B cell (primary cell): ENCODE data around the gene CCDC6. TPM values are rescaled to one million over a fixed set of nuclear protein-coding genes. Genes with fewer than 3 reads are reported as not detected.

Experiments used
- ATAC-seq: fragments of 200-7000 bp; cut with Tn5 transposase; one replicate; pipeline ENCODE4 v1.10.0; 2021; ENCODE audit warnings: low read depth, mild to moderate bottlenecking, moderate number of reproducible peaks, moderate library complexity
- CTCF ChIA-PET: fragments of 350-600 bp; sonication (Branson Sonifier 250); formaldehyde crosslinking; loops from one replicate; lab custom pipeline; 2021; ENCODE audit warnings: antibody characterized with exemption, inconsistent platforms; lab: Charles Lee
- POLR2A ChIA-PET: fragments of 350-600 bp; sonication (Branson Sonifier 250); formaldehyde crosslinking; loops from one replicate; lab custom pipeline; 2021; ENCODE audit warnings: antibody characterized with exemption; lab: Charles Lee
- DNase-seq: peaks from one replicate; pipeline ENCODE4 v3.0.0; 2013
- H2AFZ ChIP-seq: 2 replicates; pipeline ENCODE4 v1.6.1; 2012; ENCODE audit warnings: mild to moderate bottlenecking, low read depth, low read length; ENCODE audit not compliant: insufficient read depth, poor library complexity, severe bottlenecking
- H3K27ac ChIP-seq, 2 donors: 1 replicate in 1 of 2; 2 replicates in 1 of 2; pipeline ENCODE4 v1.5.1; 2012 to 2013; ENCODE audit warnings: low read length in 2 of 2, mild to moderate bottlenecking in 2 of 2, moderate library complexity in 1 of 2
- H3K27me3 ChIP-seq, 4 experiments: fragments of 200-600 bp in 1 of 4; sonication (generic) in 1 of 4; replicated peaks in 1 of 4; 1 replicate in 2 of 4; 2 replicates in 2 of 4; pipeline versions ENCODE4 v1.6.1 to v1.7.0; 2013 to 2016; ENCODE audit warnings: low read length in 3 of 4, mild to moderate bottlenecking in 2 of 4, mixed read lengths in 1 of 4, moderate library complexity in 1 of 4; ENCODE audit not compliant: insufficient read depth in 4 of 4, control insufficient read depth in 3 of 4; ENCODE audit errors: control extremely low read depth in 1 of 4
- H3K36me3 ChIP-seq, 2 experiments: replicated peaks in 1 of 2; 1 replicate in 1 of 2; 2 replicates in 1 of 2; pipeline versions ENCODE4 v1.6.1 to v1.7.1; 2013; ENCODE audit warnings: low read length in 1 of 2; ENCODE audit not compliant: insufficient read depth in 2 of 2, control insufficient read depth in 1 of 2; ENCODE audit errors: control extremely low read depth in 1 of 2, extremely low read depth in 1 of 2
- H3K4me1 ChIP-seq, 2 donors: fragments of 200-600 bp in 1 of 2; sonication (generic) in 1 of 2; 1 replicate in 1 of 2; 2 replicates in 1 of 2; pipeline versions ENCODE4 v1.5.1 to v1.6.1; 2013 to 2017; ENCODE audit warnings: low read length in 2 of 2; ENCODE audit not compliant: control insufficient read depth in 2 of 2, insufficient read depth in 2 of 2
- H3K4me2 ChIP-seq: replicated peaks from 2 replicates; pipeline ENCODE3; 2012; ENCODE audit warnings: mild to moderate bottlenecking, low read depth, low read length; ENCODE audit not compliant: poor library complexity, severe bottlenecking
- H3K4me3 ChIP-seq, 5 experiments: fragments of 200-600 bp in 1 of 5; sonication (generic) in 1 of 5; 1 replicate in 3 of 5; 2 replicates in 2 of 5; pipeline versions ENCODE4 v1.5.1 to v1.7.0; 2011 to 2016; ENCODE audit warnings: low read length in 4 of 5, mild to moderate bottlenecking in 4 of 5, low read depth in 2 of 5, control low read depth in 1 of 5, moderate library complexity in 1 of 5; ENCODE audit not compliant: insufficient read depth in 1 of 5; ENCODE audit errors: control extremely low read depth in 1 of 5, extremely low read depth in 1 of 5
- H3K79me2 ChIP-seq: fragments of 200-600 bp; sonication (generic); one replicate; pipeline ENCODE4 v1.6.0; 2016; ENCODE audit warnings: low read length; ENCODE audit not compliant: control insufficient read depth, insufficient read depth
- H3K9ac ChIP-seq: fragments of 200-600 bp; sonication (generic); 2 replicates; pipeline ENCODE4 v1.6.1; 2017; ENCODE audit warnings: mild to moderate bottlenecking, low read length, moderate library complexity
- H3K9me3 ChIP-seq, 3 donors: one replicate each; pipeline versions ENCODE4 v1.6.1 to v1.7.1; 2013; ENCODE audit warnings: low read length in 2 of 3; ENCODE audit not compliant: control insufficient read depth in 2 of 3, insufficient read depth in 1 of 3; ENCODE audit errors: control extremely low read depth in 1 of 3
- H4K20me1 ChIP-seq: 2 replicates; pipeline ENCODE4 v1.6.0; 2012; ENCODE audit warnings: mild to moderate bottlenecking, low read length; ENCODE audit not compliant: insufficient read depth, control insufficient read depth, poor library complexity, severe bottlenecking
- H3K27ac Mint-ChIP-seq: one replicate; pipeline ENCODE4 v1.8.0; 2021; ENCODE audit warnings: mixed read lengths
- H3K27me3 Mint-ChIP-seq: one replicate; pipeline ENCODE4 v1.8.0; 2021; ENCODE audit warnings: mixed read lengths
- H3K4me1 Mint-ChIP-seq: one replicate; pipeline ENCODE4 v1.8.0; 2021; ENCODE audit warnings: mixed read lengths
- H3K4me3 Mint-ChIP-seq: one replicate; pipeline ENCODE4 v1.8.0; 2021; ENCODE audit warnings: mixed read lengths
- H3K9me3 Mint-ChIP-seq: one replicate; pipeline ENCODE4 v1.8.0; 2022; ENCODE audit warnings: mixed read lengths; ENCODE audit not compliant: insufficient read depth
- CTCF ChIP-seq: fragments of 200-600 bp; IDR thresholded peaks from one replicate; pipeline ENCODE4 v1.8.0; 2022; ENCODE audit warnings: antibody characterized with exemption, mild to moderate bottlenecking
- EZH2 ChIP-seq: IDR thresholded peaks from 2 replicates; pipeline ENCODE4 v1.6.1; 2012; ENCODE audit warnings: borderline replicate concordance, low read depth, mild to moderate bottlenecking, moderate library complexity, low read length; ENCODE audit not compliant: insufficient read depth, poor library complexity, severe bottlenecking
- WGBS: methylation state at CpG from one replicate; pipeline ENCODE4 v1.1.5; 2013; ENCODE audit warnings: missing lambda C conversion rate; ENCODE audit not compliant: insufficient coverage; 5-methylcytosine and 5-hydroxymethylcytosine counted together
- intact Hi-C: fragments of 100-400 bp; cut with micrococcal nuclease; formaldehyde crosslinking; loops from one replicate; pipeline ENCODE4 v1.10.0; 2022
- polyA plus RNA-seq: library from polyadenylated mRNA; depleted of rRNA; stranded (reverse); fragments of >200 nt; gene quantifications from 2 replicates; pipeline ENCODE4 v1.2.3, GENCODE V29; 2012
- total RNA-seq, 2 donors: library from RNA; stranded (reverse); fragments of 120-200 nt in 1 of 2; gene quantifications; 1 replicate in 1 of 2; 2 replicates in 1 of 2; pipeline versions ENCODE4 v1.2.3 to v1.2.4, GENCODE V29; 2013 to 2022

The CCDC6 gene
- total and polyA plus RNA-seq, 2 donors (not counting 1 experiment from before 2014, with no cell fraction given) = 18.2 to 30.1 TPM

GRCh38 chr10:59852670-59853069, 53.7 kb downstream of the CCDC6 start:
- Mint-ChIP-seq H3K9me3 (no peaks in the 10 kb centered on the region), H3K4me3 (peak overlapping the region; percentile 74), H3K4me1 (peaks cover 57% of the 10 kb centered on the region), H3K27me3 (no peaks in the 10 kb centered on the region), H3K27ac (peak overlapping the region; percentile 29)
- ATAC-seq (no peak), DNase-seq (no peak)
- Histone ChIP-seq H3K27ac (peak overlapping the region in 1 of 2 donors; percentile 60), H3K4me1 (peaks cover 25 to 34% of the 10 kb centered on the region in 2 donors), H3K9ac (peak overlapping the region; percentile 55), H3K9me3 (peaks cover 0 to 4% (median 4%) of the 10 kb centered on the region in 3 donors), H3K4me3 (peak overlapping the region in 3 of 5 experiments; percentile 25 to 41 (median 37)), H3K4me2 (peak overlapping the region; percentile 61), H2AFZ (no peak overlapping the region), H3K27me3 (no peaks in the 10 kb centered on the region), H3K79me2 (peaks cover 99% of the 10 kb centered on the region), H4K20me1 (peaks cover 13% of the 10 kb centered on the region), H3K36me3 (peaks cover 18 to 19% of the 10 kb centered on the region in 2 experiments)
- POLR2A ChIA-PET = no interaction called here
- CTCF ChIA-PET = interaction anchor here (0.6 to 6.0 kb wide), 8 partner anchors 12 to 226 kb away, joined by 3 to 44 read pairs (median 4); partner anchors contain the start of gene CCDC6
- intact Hi-C loops = loop anchor here (2.0 kb wide), 1 partner anchor 18 kb away; no protein-coding TSS in a partner anchor
- TF ChIP-seq EZH2 (no peak), CTCF (no peak)
- no CpG with 5 or more reads among the region's 1 CpG for WGBS

- H3K9me3 ChIP-seq = peaks cover 0 to 4% (median 4%) of the 10 kb centered on the region in 3 donors
- POLR2A ChIA-PET = no interaction called here
- peak overlapping the region in 4 of 5 experiments; percentile 15 to 41 (median 31) for H3K4me3 ChIP-seq
- H3K27me3 ChIP-seq = no peaks in the 10 kb centered on the region
- H4K20me1 ChIP-seq = peaks cover 6% of the 10 kb centered on the region
- ATAC-seq = no peak
- Mint-ChIP-seq H3K4me3 (peak overlapping the region; percentile 74), H3K9me3 (no peaks in the 10 kb centered on the region), H3K27ac (peak overlapping the region; percentile 28), H3K27me3 (no peaks in the 10 kb centered on the region), H3K4me1 (peaks cover 52% of the 10 kb centered on the region)
- peak overlapping the region; percentile 61 for H3K4me2 ChIP-seq
- CTCF ChIA-PET = interaction anchor here (1.0 to 6.0 kb wide), 5 partner anchors 13 to 249 kb away, joined by 3 to 44 read pairs (median 5); partner anchors contain the start of gene CCDC6
- H3K9ac ChIP-seq = peak overlapping the region; percentile 55
- 100% methylated on average over 1 of the region's 4 CpGs for WGBS
- no peak for DNase-seq
- TF ChIP-seq EZH2 (no peak), CTCF (no peak)
- no peak overlapping the region for H2AFZ ChIP-seq
- H3K4me1 ChIP-seq = peaks cover 25 to 34% of the 10 kb centered on the region in 2 donors
- intact Hi-C loops = loop anchor here (2.0 kb wide), 1 partner anchor 17 kb away; no protein-coding TSS in a partner anchor
- peaks cover 93% of the 10 kb centered on the region for H3K79me2 ChIP-seq
- H3K27ac ChIP-seq = peak overlapping the region in 1 of 2 donors; percentile 60
- H3K36me3 ChIP-seq = peaks cover 18 to 24% of the 10 kb centered on the region in 2 experiments
Measured at GRCh38 chr10:59851864-59852263, 54.5 kb downstream of the CCDC6 start.
